NOMO-1 treated with DMSO at 0.1 percent for 48 hours (cell line): ENCODE measurements around the gene FBXW12.
"Not testable (repeated sequence)": the region's sequence is repeated elsewhere in the genome, so short reads cannot be mapped to it uniquely, and the experiment has no call there.

ENCODE experiments used
- DNase-seq: peaks from one replicate; lab custom pipeline; 2025; ENCODE audit not compliant: unreplicated experiment; lab: John Stamatoyannopoulos, UW

Gene FBXW12, protein sequence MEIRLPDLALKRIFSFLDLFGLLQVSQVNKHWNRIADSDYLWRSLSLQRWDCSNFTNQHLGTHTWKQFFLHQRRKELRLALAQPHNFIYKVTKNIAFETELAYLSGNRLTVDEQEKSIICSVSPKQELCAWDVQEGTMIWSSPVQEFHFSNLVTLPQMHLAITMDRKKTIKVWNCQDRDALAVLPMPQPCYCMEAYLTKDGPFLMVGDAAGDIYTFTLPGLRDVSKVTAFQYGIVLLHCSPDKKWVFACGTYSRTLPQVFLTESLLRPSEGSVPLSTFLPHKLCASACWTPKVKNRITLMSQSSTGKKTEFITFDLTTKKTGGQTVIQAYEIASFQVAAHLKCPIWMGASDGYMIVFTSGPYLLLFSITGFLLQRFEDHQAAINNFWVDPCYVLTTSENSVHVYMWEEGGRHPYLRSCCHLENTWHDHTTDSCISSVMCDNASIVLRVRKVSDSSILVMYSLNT

GRCh38 chr3:48371651-48372376, at the start of gene FBXW12:
Gene FBXW12, plus strand, starts transcription at chr3:48372219. Its CDS starts 549 bp downstream, at chr3:48372768.
- DNase-seq: no peak

GRCh38 chr3:48331706-48332435, 40.1 kb upstream of the FBXW12 start:
- not testable (repeated sequence) for DNase-seq

GRCh38 chr3:48333346-48334245, 38.4 kb upstream of the FBXW12 start, which contains the start of gene SPINK8:
Gene SPINK8, minus strand, starts transcription at chr3:48333661. Its CDS starts 5,320 bp downstream, at chr3:48328341.
- DNase-seq: not testable (repeated sequence)

DNA sequence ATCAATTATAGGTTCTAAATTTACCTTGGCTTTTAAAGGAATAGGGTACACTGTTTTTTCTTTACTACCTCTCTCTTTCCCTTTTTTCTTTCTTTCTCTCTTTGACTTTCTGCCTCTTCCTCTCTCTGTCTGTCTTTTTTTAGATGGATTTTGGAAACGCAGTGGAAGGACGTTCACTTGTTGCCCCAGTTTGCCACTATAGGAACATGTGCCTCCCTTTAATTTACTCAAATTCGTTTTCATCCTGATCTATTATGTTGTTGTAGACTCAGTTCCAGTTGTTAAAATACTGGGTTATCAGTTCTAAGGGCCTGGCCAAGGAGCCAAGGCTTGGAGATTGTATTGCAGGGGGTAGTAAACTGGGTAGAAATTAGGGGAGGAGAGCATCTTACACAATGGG, 37.4 kb upstream of the FBXW12 start:
- no peak for DNase-seq

- DNase-seq: peak; percentile 57
These were observed 36.7 kb upstream of the FBXW12 start for GRCh38 chr3:48335286-48335685.

GRCh38 chr3:48337536-48337935, 34.5 kb upstream of the FBXW12 start:
- not testable (repeated sequence) for DNase-seq

DNA sequence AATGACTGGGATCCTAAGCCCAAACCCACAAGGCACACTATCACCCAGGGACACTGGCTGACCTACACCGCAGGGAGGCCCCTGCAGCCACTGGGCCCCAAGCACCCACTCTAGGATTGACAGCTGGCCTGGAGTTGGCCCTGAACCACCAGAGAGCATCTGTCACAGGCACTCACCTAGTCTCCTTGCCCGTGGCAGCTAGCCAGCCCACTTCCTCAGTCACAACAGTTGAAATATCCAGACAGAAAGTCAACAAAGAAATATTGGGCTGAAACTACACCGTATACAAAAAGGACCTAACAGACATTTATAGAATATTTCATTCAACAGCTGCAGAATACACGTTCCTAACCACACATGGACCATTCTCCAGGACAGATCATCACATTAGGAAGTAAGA, 33.4 kb upstream of the FBXW12 start:
- DNase-seq: no peak

GRCh38 chr3:48343432-48343831, 28.6 kb upstream of the FBXW12 start:
- no peak for DNase-seq

- no peak for DNase-seq
These were observed 27.0 kb upstream of the FBXW12 start for GRCh38 chr3:48344867-48345507.

DNA sequence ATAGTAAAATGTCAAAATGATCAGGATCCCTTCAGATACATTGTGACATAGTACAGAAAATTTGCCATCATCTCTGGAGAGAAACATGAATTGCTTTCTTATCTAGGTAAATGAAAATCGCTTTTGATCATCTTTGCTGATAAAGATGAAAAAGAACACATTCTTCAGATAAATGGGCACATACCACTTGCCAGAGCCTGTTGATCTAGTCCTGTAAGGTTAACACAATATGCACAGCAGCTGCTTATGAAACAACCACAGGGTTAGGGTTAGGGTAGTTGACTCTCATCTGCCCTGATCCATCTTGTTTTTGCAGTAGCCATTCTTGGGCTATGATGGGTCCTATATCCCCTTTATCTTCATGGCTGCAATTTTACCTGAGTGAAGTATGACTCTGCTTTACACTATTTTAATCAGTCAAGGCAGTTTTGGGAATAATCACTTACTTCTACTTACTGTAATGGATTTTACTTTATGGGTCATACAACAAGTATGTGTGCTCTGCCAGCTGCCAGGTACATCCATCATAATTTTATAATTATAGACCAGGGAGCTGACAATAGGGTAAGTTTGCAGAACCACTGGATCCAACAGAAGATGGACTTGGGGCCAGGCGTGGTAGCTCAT, 26.0 kb upstream of the FBXW12 start:
- no peak for DNase-seq

DNA sequence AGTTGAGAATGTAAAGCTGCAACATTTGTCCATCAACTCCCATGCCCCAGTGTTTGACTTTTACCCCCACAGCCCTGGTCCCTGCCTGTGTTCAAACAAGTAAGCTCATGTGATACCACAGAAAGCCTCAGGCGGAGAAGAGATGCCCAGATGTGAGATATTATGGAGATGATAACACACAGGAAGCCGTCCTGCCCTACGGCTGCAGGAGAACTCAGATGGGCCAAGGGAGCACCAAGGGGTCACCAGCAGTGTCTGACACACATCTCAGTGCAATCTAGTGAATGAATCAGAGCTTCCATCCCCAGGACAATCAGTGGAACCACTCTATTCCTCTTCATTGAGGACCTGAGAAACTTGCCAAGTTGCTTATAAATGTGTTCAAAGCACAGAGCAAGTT, 24.5 kb upstream of the FBXW12 start:
- DNase-seq: no peak

DNA sequence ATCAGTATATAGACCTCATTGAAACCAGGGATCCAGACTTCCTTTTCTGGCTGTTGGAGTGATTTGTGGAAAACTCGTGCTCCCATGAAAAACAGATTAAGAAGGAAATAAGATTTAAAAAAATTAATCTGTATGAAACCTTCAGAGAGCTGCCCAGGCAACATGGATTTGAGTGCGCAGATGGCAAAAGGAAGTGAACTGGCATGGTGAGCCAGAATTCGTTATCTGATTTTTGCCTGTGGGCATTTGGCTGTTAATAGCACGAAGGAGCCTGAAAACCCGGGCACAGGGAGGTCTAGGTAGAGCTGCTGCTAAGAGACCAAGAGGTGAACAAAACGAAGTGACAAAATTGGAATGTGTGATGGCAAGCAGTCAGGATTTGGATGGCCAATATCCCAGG, 19.5 kb upstream of the FBXW12 start:
- no peak for DNase-seq

DNA sequence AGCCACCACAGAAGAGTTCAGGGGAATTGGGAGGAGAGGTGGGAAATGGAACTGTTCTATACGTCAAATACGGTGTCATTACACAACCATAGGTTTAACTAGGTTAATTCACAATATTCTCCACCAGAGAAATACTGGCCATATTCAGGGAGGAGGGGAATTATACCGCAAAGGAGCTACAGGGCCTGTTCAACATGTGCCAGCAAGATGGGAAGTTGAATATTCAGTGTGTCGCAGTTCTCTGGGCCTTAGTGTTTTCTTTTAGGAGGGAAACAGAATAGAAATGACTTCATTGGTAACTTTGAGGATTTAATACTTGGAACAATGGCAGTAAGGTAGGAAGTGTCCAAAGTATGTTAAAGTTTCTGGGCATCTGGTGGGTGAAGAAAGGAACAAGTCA, 18.0 kb upstream of the FBXW12 start:
- DNase-seq: no peak

- no peak for DNase-seq
These were observed 15.6 kb upstream of the FBXW12 start for GRCh38 chr3:48356419-48356818.

DNA sequence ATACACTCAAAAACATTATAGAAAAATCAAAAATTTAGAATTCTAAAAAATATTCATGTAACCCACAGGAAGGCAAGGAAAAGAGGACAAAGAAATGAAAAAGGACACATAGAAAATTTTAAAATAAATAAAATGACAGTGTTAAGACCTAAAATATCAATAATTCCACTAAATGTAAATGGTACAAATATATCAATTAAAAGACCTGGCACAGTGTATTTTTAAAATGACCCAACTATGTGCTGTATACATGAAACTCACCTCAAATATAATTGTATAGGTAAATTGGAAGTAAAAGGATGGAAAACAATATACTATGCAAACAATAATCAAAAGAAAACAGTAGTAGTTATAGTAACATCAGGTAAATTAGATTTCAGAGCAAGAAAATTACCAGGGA, 10.1 kb upstream of the FBXW12 start:
- no peak for DNase-seq

DNA sequence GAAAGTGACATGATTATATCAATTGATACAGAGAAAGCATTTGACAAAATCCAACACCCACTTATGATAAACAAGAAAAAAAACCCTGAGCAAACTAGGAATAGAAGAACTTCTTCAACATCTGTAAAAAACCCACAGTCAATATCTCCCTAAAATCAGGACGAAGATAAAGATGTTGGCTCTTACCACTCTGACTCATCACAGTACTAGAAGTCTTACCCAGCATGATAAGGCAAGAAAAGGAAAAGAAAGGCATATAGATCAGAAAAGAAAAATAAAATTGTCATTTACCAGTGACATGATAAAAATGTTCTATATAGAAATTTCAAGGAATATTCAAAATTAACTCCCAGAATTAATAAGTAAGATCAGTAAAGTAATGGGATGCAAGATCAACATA, 7.2 kb upstream of the FBXW12 start:
- DNase-seq: no peak

DNA sequence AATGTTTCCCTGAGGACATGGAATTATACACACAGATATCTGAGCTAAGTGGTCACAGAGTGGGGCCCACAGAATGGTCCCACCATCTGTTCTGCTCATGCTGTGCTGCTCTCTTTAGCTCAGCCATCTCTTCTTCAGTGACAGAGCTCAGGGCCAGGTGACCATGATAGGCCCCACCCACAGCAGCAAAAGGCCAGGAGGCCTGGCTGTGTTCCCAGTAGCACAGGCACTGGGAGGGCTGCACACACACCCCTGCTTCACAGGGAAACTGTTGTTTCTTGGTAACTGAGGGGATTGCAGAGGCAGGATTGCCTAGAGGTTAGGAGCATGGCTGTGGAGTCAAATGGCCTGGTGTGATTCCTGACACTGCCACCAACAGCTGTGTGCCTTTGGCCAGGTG, 4.8 kb upstream of the FBXW12 start:
- no peak for DNase-seq

GRCh38 chr3:48369693-48370332, 2.2 kb upstream of the FBXW12 start:
- DNase-seq: no peak

- DNase-seq: no peak
These were observed 1.7 kb upstream of the FBXW12 start for GRCh38 chr3:48370333-48370713.
